GM10248 (cell line): Measurements from ENCODE around the gene CAMTA2.

ENCODE experiments used
- CTCF ChIA-PET: fragments of 300-600 bp; sonication (Branson Sonifier 250); formaldehyde crosslinking; extraction: SDS; loops from one replicate; lab custom pipeline; 2021; ENCODE audit warnings: antibody characterized with exemption; lab: Yijun Ruan, JAX
- POLR2A ChIA-PET: fragments of 350-650 bp; sonication (Branson Sonifier 250); formaldehyde crosslinking; extraction: SDS; loops from one replicate; lab custom pipeline; 2020; ENCODE audit warnings: antibody characterized with exemption; lab: Yijun Ruan, JAX
- DNase-seq: peaks from one replicate; pipeline ENCODE4 v3.0.0; 2012; ENCODE audit errors: extremely low spot score
- TF ChIP-seq, protein P1 (sequence below): IDR thresholded peaks from 2 replicates; pipeline ENCODE4 v1.5.1; 2012; ENCODE audit warnings: mild to moderate bottlenecking, low read depth; ENCODE audit errors: extremely low read depth, missing control alignments, control extremely low read depth

The CAMTA2 gene

GRCh38 chr17:4942760-4943508, 44.5 kb downstream of the CAMTA2 start:
- POLR2A ChIA-PET, result interaction anchor here (0.6 to 0.8 kb wide), 2 partner anchors 25 to 1157 kb away, joined by 3 to 5 read pairs; partner anchors contain the start of gene SPAG7
- DNase-seq, result no peak
- TF ChIP-seq, protein P1, sequence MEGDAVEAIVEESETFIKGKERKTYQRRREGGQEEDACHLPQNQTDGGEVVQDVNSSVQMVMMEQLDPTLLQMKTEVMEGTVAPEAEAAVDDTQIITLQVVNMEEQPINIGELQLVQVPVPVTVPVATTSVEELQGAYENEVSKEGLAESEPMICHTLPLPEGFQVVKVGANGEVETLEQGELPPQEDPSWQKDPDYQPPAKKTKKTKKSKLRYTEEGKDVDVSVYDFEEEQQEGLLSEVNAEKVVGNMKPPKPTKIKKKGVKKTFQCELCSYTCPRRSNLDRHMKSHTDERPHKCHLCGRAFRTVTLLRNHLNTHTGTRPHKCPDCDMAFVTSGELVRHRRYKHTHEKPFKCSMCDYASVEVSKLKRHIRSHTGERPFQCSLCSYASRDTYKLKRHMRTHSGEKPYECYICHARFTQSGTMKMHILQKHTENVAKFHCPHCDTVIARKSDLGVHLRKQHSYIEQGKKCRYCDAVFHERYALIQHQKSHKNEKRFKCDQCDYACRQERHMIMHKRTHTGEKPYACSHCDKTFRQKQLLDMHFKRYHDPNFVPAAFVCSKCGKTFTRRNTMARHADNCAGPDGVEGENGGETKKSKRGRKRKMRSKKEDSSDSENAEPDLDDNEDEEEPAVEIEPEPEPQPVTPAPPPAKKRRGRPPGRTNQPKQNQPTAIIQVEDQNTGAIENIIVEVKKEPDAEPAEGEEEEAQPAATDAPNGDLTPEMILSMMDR, result no peak
- CTCF ChIA-PET, result interaction anchor here (1.4 kb wide), 1 partner anchor 10 kb away, joined by 3 read pairs; no protein-coding TSS in a partner anchor

GRCh38 chr17:4941319-4941610, 46.2 kb downstream of the CAMTA2 start:
- CTCF ChIA-PET, result no interaction called here
- TF ChIP-seq, protein P1, result no peak
- no peak for DNase-seq
- POLR2A ChIA-PET, result no interaction called here

GRCh38 chr17:4940555-4941318, 46.7 kb downstream of the CAMTA2 start:
- TF ChIP-seq, protein P1, result no peak
- POLR2A ChIA-PET, result interaction anchor here (0.5 to 1.8 kb wide), 9 partner anchors 11 to 285 kb away, joined by 3 to 25 read pairs (median 5); partner anchors contain the start of genes C17orf107 and SPAG7
- no peak for DNase-seq
- CTCF ChIA-PET, result interaction anchor here (1.0 to 2.3 kb wide), 4 partner anchors 15 to 122 kb away, joined by 3 to 12 read pairs (median 3); no protein-coding TSS in a partner anchor

DNA sequence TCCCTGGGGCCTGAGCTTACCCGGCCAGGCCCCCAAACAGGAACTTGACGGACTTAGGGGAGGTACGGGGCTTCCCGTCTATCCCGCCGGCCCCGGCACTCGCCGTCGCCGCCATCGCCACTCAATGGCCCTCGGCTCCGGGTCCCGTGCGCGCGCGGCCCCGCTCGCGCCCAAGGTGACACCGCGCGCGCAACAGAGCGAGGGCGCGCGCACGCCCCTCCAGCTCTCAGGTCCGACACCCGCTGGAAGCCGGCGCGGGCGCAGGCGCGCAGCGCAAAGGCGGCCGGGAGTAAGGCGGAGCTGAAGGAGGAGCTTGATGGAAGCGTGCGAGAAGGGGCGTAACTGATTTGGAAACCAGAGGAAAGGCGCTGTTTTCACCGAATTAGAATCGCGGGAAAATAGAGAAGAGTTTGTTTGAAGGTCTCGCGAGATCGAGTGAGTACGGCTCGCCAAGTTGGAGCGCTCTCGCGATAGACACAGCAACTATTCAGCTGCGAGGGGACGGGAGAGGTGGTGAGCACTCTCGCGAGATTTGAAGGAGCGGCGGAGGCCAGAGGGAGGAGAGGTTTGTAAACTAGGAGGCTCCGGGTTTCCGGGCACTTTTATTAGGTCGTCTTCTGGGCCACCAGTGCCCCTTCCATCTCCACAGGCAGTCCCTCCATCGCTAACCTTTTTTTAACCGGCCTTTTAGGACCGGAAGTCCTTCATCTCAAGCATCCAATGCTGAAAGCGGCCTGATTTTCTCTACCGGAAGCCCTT, 47.5 kb downstream of the CAMTA2 start, which contains the start of the genes RNF167 and SLC25A11:
RNF167 (plus strand) TSS at position 473 of the 759 bp plus-strand sequence. CDS start 642 bp downstream, outside the sequence.
SLC25A11 (minus strand) TSS at position 251 of the 759 bp plus-strand sequence; CDS start at position 115, 136 bp downstream.
- TF ChIP-seq, protein P1, result no peak
- CTCF ChIA-PET, result interaction anchor here (1.0 to 2.3 kb wide), 6 partner anchors 14 to 123 kb away, joined by 3 to 12 read pairs (median 3); no protein-coding TSS in a partner anchor
- peak; percentile 97 for DNase-seq
- POLR2A ChIA-PET, result interaction anchor here (0.5 to 1.8 kb wide), 13 partner anchors 9 to 286 kb away, joined by 3 to 25 read pairs (median 5); partner anchors contain the start of genes C17orf107, PFN1 and SPAG7

DNA sequence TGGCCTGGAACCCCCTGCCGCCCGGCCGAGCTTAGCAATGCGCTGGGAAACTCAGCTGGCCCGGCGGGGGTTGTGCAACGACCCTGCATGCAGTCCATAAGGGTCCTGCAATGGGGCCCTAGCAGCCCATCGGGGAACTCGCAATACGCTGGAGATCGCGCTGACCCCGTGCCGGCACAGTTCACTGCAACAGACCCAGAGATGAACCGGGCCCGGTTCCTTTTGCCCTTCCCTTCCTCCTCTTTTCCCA, 48.0 kb downstream of the CAMTA2 start:
- TF ChIP-seq, protein P1, result no peak
- ChIA-PET POLR2A (interaction anchor here (0.5 to 1.8 kb wide), 11 partner anchors 9 to 286 kb away, joined by 3 to 25 read pairs (median 6); partner anchors contain the start of genes C17orf107, PFN1 and SPAG7), CTCF (interaction anchor here (1.0 to 2.3 kb wide), 7 partner anchors 13 to 124 kb away, joined by 3 to 12 read pairs (median 3); partner anchors contain the start of gene CAMTA2)
- DNase-seq, result no peak
